GM19193 (cell line): ENCODE results near the gene PHC2.

Source experiments
- POLR2A ChIP-seq: IDR thresholded peaks from 4 replicates; pipeline ENCODE4 v1.6.1; 2011; ENCODE audit not compliant: insufficient read depth, insufficient read length; ENCODE audit errors: extremely low read depth

PHC2 gene

GRCh38 chr1:33350611-33351280, 80.1 kb downstream of the PHC2 start:
- no peak for TF ChIP-seq POLR2A

- peak; percentile 80 for TF ChIP-seq POLR2A
These were observed 80.9 kb downstream of the PHC2 start for GRCh38 chr1:33349778-33350610.

GRCh38 chr1:33349081-33349759, 81.7 kb downstream of the PHC2 start:
- TF ChIP-seq POLR2A: no peak

DNA sequence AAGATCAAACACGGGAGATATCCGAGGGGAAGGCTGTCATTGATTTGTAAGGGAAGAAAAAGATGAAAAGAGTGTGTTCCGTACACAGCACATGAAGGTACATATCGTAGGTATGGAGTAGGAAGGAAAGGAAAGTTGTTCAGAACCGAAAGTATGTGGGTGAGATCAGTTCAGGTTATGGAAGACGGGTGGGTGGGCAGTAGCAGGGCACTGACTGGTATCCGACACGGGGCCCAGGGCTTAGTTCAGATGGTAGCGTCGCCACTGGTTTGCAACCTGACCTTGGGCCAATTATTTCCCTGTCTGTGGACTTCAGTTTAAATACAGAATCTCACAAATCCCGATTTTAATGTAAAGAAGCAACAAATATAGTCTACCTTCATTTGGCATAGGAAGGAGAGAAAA, 82.2 kb downstream of the PHC2 start:
- TF ChIP-seq POLR2A: no peak

GRCh38 chr1:33348194-33348593, 82.7 kb downstream of the PHC2 start:
- no peak for TF ChIP-seq POLR2A

DNA sequence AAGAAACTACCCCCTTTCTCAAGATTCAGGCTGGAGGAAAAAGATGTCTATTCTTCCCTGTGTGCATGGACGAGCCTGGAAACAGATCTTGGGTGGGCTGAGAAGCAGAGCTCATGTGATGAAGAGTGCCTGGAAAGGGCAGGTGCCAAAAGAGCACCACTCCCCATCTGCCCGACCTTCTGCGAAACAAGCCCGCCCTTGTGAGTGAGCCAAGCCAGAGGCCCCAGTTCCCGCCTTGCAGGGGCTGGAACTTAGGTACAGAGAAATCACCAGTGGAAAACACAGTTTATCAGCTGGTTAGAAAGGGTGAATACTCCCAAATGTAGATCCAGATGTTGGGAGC, 83.3 kb downstream of the PHC2 start:
- no peak for TF ChIP-seq POLR2A

DNA sequence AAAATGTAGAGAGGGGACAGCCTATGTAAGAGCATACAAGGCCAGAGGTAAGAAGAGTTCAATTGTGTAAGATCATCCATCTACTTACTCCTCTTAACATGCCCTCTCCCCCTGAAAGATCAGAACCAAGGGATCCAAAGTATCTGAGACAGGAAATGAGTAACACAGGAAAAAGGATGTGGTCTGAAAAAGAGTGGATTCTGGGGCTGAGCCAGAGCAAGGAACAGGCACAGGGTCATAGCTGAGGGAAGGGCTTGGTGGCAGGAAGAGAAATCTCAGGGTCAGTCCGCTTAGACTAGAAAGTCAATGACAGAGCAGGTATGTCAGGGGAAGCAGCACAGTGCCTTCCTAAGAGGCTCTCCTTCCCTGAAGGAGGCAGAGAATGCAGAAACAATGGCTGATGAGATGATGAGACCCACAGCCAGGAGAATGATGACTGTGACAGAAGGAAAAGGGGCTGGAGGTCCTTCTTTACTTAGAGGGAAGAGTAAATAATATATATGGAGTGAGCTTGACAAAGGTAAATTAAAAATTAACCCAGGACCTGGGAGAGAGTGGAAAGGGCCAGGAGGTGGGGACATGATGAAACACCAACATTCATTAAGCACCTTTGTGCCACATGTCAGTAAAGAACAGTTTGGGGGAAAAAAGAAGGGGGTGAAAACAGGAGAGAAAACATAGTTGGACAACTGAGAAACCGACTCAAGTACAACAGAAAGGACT, 83.8 kb downstream of the PHC2 start:
- TF ChIP-seq POLR2A: no peak

DNA sequence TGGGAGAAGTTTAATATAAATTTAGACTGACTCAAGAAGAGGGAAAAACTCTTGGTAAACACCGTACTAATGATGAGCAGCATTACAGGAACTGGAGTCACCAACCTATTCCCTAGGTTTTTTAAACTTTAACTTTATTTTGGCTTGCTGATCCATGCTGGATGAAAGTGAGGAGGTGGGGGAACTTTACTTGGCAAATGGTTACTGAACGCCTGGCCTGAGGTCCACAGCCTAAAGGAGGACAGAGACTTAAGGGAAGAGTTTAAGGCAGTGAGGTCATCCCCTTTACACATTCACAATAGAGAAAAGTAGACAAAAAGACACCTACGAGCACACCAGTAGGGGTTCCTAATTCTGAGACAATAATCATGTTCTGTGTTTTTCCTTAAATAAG, 84.4 kb downstream of the PHC2 start:
- no peak for TF ChIP-seq POLR2A

DNA sequence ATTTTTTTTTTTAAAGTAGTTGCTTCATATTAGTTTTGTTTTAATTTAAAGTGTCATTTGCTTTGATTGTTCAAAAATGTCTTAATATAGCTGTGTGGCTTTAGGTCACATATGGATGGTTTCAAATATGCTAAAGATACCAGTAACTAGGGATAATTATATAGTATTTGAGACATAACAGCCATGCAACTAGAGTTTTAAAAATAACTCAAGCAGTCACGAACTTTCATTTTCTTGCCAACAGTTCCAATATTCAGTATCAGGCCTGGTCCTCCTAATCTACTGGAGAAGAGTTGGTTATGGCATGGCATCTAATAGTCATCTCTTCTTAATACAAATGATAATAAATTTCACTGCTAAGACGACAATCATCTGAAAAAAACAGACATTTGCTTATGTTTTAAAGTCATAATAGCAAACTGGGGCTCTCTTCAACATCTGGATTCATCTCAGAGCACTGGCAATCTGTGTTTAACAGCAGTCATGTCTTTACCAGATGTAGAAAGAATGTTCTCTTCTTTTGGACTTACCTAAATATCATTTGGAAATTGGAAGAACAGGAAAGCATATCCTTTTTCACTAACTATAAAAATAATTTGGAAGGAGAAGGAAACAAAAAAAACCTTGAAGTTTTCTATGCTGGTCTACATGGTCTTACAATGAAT, 85.9 kb downstream of the PHC2 start:
- TF ChIP-seq POLR2A: no peak

- no peak for TF ChIP-seq POLR2A
These were observed 87.4 kb downstream of the PHC2 start for GRCh38 chr1:33343539-33343938.

GRCh38 chr1:33342041-33342723, 88.7 kb downstream of the PHC2 start:
- no peak for TF ChIP-seq POLR2A

DNA sequence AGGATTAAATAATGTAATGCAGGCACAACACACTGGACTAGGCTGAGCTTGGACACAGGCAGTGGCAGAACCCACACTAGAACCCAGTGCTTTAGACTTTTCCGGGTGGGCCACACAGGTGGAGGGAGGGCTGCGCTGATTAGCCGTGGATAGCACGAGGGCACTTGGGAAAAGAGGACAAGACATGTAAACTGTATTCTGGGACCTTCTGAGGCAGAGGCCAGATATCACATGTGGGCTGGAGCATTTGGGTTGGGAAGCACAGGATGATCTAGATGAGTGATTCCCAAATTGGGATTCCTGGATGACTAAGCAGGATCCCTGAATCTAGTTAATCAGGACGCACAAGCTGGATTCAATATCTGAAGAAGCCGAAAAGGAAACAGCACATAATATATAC, 89.7 kb downstream of the PHC2 start:
- TF ChIP-seq POLR2A: no peak

DNA sequence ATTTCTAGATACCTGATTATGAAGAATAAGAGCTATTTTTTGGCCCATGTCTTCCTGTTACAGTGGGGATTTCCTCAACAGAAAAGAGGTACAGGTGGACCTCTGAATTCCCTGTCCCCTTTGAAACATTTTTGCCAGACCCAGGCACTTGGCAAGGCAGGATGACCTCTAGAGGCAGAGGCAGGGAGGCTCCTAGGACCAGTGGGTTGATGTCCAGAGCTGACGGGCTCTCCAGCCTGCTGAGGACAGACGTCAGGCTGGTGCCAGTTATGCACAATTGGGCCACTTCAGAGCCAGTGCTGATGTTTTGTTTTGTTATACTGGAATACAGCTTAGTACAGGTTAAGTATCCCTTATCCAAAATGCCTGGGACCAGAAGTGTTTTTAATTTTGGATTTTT, 91.5 kb downstream of the PHC2 start:
- TF ChIP-seq POLR2A: no peak

DNA sequence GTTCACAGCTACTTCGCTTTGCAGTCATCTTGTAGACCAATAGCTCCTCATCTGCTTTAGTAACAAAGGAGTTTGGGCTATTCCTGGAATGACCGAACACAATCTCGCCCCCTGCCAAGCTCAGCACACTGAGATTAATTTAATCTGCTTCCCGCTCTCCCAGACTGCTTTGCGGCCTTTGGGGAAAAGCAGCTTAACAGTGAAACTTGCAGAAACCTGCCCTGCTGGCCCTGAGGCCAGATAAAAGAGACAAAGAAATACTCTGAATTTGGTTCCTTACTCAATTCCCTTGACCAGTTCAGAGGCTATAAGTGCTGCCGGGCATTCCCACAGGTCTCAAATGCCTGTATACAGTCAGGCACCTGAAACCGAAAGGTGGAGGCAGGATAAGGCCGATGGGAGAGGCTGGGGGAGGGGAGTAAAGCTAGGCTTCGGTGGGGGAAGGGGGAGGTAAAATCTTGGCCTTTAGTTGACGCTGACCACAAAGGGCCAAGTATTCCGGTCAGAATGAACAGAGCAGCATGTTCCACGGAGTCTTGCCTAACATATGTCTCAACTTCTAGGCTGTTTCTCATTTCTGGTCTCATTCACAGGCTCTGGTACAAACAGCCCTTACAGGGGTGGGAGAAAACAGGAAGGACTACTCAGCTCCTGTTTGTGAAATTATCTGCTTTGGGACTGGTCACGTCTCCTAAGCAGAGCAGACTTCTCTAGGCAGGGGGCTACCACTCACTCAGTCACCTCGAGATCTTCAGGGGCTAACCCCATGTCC, 92.3 kb downstream of the PHC2 start:
- no peak for TF ChIP-seq POLR2A

- TF ChIP-seq POLR2A: no peak
These were observed 92.9 kb downstream of the PHC2 start for GRCh38 chr1:33338048-33338439.
